Measurements from ENCODE around the gene SCN5A.

The SCN5A gene

GRCh38 chr3:38647217-38647970, 2.1 kb downstream of the SCN5A start:
- DNase-seq = no peak

- peak in 1 of 2 donors; percentile 14 for DNase-seq
These were observed 2.9 kb downstream of the SCN5A start for GRCh38 chr3:38646630-38647029.

DNA sequence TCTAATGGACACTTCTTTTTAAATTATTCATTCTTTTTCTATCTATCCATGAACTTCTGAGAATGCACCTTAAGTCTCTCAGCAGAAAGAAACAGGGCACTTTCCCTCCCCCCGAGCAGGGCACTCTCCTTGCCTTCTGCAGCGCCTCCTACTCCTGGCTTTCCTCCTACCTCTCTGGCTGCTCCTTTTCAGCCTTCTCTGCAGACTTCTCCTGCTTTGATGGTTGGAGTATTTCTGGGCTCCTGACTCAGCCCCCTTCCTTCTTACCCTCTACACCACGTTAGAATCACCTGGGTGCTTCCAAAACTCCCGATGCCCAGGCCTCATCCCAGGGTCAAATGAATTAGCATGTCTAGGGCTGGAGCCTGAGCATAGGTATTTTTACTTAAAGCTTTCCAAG, 3.4 kb downstream of the SCN5A start:
- no peak for DNase-seq

DNA sequence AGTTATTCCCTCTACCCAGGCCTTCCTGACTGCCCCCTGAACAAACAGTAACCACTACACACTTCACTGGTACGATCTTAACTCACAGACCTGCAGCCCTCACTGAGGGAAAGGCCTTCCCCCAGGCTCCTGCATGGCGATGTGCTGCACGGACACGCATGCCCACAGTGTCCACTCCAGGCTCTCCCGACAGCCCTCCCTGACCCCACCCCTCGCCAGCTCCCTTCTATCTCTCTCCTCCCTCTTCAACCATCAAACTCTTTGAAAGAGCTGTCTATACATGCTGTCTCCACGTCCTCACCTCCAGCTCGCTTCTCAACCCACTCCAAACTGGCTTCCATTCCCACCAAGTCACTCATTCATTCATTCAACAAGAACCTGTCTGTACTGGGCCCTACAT, 3.9 kb downstream of the SCN5A start:
- DNase-seq = no peak

- DNase-seq = no peak
These were observed 4.4 kb downstream of the SCN5A start for GRCh38 chr3:38645076-38645475.

DNA sequence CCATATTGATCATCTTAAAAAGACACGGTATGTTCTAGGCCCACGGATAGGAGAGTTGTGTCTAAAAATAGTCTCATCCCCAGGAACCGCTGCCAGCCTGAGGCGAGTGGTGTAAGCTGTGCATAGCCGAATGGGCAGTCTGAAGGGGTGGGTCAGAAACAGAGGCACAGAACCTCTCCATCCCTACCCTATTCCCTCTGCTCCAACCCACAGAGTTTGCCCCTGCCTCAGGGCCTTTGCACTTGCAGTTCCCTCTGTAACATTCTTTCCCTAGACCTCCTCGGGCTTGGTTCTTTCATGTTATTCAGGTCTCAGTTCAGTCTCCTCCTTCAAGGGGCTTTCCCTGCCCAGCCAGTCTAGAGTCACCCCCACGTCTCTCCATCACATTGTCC, 4.8 kb downstream of the SCN5A start:
- DNase-seq = no peak

- DNase-seq = no peak
These were observed 5.3 kb downstream of the SCN5A start for GRCh38 chr3:38644016-38644661.

- no peak for DNase-seq
These were observed 5.9 kb downstream of the SCN5A start for GRCh38 chr3:38643592-38643991.

DNA sequence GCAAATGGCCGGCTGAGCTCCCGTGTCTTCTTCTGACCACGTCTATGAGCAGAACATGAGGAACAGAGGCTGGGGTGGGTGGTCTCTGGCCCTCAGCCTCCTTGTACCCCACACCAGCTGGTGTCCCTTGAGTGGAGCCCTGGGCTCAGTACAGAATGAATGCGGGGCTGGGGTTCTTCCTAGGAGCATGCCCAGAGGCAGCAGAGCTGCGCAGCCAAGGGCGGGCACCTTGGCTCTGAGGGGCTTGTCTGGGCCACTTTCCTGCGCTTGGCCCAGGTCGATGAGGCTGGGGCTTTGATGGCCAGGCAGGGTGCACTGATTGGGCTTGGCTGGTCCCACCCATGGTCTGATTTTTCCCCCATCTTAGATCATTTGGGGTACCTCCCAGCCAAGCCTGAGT, 6.4 kb downstream of the SCN5A start:
- DNase-seq = no peak

DNA sequence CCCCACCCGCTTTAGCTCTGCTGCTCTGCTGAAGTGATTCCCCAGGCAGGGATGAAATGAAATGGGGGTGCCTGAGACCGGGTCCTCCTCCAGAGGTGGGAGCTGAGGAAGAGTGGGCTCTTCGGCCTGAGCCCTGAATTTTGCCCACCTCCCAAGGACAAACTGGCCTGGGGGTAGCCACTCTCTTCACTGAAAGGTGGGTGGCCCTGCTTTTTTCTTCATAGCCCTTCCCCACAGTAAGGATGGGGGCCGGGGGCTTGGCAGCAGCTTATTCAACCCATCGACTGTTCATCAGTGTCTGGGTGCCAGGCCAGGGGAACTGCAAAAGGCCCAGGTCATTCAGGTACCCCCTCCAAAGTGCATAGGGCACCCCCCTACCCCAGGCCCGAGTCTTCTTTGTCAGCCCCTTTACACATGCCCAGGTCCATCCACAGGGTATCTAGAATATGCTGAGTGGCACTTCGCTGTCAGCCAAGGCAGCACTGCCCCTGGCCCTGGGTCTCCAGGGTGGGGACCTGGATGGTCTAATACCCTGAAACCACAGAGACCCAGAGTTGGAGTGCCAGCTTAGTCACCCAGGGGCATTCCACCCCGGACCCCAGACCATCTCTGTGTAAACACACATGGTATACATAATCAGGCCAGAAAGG, 7.9 kb downstream of the SCN5A start:
- DNase-seq = no peak

DNA sequence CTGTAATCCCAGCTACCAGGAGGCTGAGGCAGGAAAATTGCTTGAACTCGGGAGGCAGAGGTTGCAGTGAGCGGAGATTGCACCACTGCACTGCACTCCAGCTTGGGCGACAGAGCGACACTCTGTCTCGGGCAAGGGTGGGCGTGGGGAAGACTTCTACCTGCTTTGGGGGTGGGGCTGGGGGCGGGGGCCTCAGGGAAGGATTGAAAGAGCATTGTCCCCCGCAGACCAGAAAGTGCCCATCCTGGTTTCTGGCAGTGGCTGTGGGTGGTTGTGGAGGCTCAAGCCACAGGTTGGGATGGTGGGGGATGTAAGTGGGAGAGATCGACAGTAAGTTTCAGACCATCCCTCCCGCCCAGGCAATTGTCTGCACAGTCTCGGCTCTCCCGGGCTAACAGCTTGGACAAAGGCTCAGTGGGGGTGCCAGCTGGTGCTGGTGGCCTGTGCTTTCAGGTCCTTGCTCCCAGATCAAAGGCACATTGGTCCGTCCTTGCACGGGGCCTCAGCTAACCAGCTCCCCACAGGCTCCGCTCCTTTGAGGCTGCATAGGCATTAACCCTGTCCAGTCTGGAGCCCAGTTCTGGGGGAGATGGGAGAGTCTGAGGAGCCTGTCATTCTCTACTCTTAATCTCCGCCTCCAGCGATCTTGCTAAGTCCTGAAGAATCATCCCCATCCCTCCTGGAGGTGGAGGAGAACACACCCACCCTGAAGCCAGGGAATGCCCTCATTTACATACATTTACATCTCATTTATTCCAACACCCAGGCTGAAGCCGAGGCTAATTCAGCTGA, 8.6 kb downstream of the SCN5A start:
- DNase-seq = no peak

- no peak for DNase-seq
These were observed 11.1 kb downstream of the SCN5A start for GRCh38 chr3:38638354-38638753.

GRCh38 chr3:38637906-38638305, 11.6 kb downstream of the SCN5A start:
- DNase-seq = no peak

DNA sequence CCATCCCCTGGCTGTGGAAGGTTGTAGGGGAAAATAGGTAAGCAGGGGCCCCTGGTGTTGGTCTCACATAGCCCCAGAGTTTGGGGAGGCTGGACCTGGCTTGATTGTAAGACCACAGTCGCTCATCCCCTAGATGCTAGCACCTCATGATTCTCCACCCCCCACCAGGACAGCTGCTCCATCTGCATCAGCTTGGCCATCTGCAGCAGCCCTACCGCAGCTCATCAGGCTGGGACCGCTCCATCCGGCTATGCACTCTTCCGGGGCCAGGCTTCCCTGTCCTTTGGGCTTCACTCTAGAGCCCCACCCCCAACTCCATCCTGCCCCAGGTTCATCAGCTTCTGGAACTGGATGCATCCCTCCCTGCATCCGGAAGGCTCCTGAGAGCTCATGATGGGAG, 12.6 kb downstream of the SCN5A start:
- no peak for DNase-seq

GRCh38 chr3:38636464-38636863, 13.0 kb downstream of the SCN5A start:
- no peak for DNase-seq

DNA sequence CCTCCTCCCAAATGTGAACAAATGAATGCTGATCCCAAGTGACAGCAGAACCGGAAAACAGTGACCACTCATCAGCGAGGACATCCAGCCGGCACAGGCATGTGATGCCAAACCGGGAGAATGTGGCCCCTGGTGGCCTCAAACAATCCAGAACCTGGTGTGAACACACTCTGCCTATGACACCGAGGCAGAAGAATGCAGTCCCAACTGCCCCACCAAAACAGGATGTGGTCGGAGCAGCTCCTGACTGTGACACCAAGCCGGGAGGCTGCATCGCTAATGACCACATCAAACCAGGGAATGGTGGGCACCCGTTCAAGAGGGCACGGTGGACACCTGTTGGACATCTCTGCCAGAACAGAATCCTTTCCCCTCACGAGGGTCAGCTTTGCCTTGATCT, 15.4 kb downstream of the SCN5A start:
- DNase-seq = no peak

DNA sequence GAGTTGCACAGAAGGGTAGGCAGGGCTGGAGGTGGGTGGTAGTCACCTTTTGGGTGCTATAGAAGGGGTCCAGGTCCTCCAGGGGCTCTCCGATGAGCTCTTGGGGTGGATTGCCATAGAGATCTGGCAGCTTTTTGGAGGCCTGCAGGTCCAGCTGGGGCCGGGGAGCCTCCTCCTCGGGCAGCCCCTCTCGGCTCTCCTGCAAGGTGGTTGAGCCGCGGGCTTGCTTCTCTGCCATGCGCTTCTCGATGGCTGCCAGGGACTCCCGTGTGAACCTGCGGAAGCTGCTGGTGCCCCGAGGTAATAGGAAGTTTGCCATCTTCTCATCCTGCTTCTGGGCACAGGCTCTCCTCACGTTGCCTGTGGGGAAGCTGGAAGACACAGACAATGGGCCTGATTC, 16.5 kb downstream of the SCN5A start:
- DNase-seq = no peak

DNA sequence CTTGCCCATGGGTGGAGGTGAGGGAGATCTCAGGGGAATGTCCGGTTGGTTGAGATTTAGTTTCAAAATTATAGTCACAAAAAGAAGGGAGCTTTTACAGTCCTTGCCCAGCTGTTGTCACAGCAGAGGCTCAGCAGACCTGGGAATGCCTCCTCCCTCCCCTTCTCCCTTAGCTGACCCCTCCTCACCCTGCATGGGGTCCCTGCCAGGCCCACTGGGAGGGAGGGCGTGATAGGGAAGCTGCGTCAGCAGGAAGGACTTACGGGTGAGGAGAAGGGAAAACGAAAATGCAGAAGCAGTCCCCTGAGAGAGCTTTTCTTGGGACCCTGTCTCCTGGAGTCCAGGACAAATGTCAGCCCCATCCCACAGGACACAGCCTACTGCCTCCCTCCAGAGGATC, 18.9 kb downstream of the SCN5A start:
- no peak for DNase-seq

GRCh38 chr3:38630070-38630469, 19.4 kb downstream of the SCN5A start:
- no peak for DNase-seq

GRCh38 chr3:38628835-38629234, 20.7 kb downstream of the SCN5A start:
- no peak for DNase-seq

DNA sequence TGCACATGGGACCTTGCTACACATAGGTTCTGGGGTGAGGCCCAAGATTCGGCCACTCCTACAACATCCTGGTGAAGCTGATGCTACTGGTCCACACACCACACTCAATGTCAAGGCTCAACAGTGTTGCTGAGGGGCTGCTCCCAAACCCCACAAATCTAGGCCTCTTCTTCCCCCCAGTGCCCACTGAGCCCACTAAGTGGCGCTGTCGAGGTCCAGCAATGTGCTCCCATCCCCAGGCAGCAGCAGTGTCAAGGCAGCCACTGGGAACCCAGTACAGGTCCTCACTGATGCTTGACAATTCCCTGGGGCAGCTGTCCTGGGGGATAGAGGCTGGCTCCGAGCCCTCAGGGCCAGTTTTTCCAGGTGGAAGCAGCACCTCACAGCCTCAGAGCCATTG, 21.5 kb downstream of the SCN5A start:
- DNase-seq = no peak

GRCh38 chr3:38626171-38626570, 23.3 kb downstream of the SCN5A start:
- no peak for DNase-seq

DNA sequence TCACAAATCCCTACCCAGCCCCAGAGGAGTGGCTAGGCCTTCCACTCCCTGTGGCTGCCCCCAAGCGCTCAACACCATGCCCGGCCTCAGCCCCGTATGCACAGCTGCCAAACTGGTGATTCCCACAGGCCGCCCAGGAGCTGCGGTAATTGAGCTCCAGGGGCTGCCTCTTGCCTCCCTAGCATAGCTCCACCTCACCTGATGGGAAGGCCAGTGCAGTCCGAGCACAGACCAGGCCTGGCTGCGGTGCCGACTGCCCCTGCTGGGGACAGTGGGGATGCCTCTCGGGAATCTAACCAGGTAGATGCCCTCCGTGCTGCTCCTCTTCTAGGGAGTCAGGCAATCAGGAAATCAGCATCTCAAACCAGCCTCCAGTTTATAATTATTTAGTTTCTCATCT, 25.9 kb downstream of the SCN5A start:
- DNase-seq = no peak

DNA sequence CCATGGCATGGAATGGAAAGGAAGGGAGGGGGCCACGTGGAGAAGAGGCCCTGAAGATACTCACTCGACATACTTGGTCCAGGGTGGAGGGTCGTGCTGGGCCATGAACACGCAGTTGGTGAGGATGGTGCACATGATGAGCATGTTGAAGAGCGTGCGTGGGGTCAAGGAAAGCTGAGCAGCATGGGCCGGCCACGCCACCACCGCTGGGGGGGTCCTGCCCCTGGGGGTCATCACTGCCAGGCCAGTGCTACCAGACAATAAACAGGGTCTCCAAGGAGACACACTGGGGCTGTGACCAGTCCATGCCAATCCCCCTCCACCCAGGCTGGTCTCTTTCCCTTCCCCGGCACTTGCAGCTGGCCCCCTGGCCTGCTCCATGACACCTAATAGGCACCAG, 27.2 kb downstream of the SCN5A start:
- no peak for DNase-seq
